Stimulated activated CD8-positive, alpha-beta memory T cell treated with anti-CD3 and anti-CD28 coated beads, Interleukin-15, amount 100 ng/mL, for 24 hours (primary cell): Measurements from ENCODE around the gene TAS2R14.

Source experiments
- DNase-seq: peaks from one replicate; pipeline ENCODE4 v3.0.0-alpha.2; 2020; ENCODE audit warnings: low read depth

Gene TAS2R14

DNA sequence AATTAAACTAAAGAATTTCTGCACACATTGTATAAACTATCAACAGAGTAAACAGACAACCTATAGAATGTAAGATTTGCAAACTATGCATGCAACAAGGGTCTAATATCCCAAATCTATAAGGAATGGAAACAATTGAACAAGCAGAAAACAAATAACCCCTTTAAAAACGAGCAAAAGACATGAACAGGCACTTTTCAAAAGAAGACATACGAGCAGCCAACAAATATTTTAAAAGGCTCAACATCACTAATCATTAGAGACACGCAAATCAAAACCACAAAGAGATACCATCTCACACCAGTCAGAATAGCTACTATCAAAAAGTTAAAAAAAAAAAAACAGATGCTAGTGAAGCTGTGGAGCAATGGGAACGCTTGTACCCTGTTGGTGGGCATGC, 34.4 kb downstream of the TAS2R14 start:
- no peak for DNase-seq

- no peak for DNase-seq
Observed at GRCh38 chr12:10901427-10901826, 37.6 kb downstream of the TAS2R14 start.

GRCh38 chr12:10900972-10901371, 38.1 kb downstream of the TAS2R14 start:
- DNase-seq = no peak

DNA sequence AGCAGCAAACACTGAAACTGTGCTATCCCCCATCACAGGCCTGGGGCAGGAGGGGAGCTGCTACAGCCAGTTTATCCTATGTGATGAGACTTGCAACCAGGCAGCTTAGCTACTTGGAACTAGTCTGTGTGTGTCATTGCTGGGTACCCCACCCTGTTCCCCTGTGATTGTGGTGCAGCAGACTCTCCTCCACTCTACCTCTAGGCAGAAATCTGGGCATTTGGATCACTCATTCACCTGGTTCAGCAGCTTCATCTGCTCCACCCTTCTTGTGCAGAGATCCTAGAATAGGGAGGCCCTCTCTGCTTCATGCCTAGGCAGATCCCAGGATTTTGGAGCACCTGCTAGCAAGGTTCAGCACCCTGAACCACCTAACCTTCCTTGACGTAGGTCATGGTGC, 38.5 kb downstream of the TAS2R14 start:
- no peak for DNase-seq

DNA sequence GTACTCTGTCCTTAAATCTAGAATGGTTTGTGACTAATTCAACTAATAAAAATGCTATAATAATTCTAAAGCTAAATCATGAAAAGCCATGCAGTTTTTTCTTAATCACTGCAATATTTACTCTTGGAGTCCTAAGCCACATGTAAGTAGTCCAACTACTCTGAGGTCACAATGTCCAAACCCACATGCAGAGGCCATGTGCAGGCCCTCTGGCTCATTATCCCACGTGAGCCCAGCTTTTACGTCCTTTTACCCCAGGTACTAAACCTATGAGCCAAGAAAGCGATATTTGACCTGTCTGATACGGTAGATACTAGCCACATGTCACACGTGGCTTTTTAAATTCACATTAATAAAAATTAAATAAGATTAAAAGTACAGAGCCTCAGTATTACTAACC, 42.2 kb downstream of the TAS2R14 start:
- DNase-seq = no peak

DNA sequence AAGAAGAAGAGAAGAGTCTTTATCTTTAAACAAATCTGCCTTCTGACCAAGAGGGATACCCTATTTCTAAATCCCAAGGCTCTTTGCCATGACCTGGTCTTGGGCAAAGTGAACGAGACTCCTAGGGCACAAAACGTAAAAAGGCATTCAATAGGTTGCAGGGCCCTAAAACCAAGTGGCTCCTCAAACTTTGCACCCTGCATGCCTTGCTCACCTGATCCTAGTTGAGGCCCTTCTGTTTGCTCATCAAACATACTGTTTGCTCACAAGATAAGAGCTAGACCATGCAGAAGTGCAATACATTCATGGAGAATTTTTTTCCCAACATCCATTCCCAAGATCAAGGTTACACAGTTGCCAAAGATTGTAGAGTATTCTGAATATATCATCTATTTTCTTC, 47.1 kb downstream of the TAS2R14 start:
- DNase-seq = no peak

DNA sequence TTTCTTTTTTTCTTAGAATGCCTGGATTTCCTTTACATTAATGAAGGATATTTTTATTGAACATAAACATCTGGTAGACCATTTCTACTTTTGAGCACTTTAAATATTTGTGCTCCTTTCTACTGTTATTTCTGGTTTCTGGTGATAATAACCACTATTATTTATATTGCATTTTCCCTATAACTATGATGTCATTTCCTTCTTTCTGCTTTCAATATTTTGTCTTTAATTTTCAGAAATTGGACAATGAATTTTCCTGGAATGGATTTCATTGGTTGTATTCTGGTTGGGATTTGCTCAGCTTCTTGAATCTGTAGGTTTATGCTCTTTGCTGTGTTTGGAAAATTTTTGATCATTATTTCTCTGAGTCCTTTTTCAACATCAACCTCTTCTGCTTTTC, 49.8 kb downstream of the TAS2R14 start:
- DNase-seq = no peak
